NB4 (cell line): Measurements from ENCODE around the gene MICOS13.

Source experiments
- DNase-seq: peaks from one replicate; pipeline ENCODE4 v3.0.0; 2010; ENCODE audit warnings: low read depth
- H3K4me3 ChIP-seq: one replicate; pipeline ENCODE4 v1.5.1; 2011; ENCODE audit warnings: mild to moderate bottlenecking, low read depth, low read length, moderate library complexity
- CTCF ChIP-seq: IDR thresholded peaks from one replicate; pipeline ENCODE4 v1.5.1; 2012; ENCODE audit warnings: low read depth, low read length
- MAX ChIP-seq: IDR thresholded peaks from 2 replicates; pipeline ENCODE4 v1.6.1; 2011; ENCODE audit warnings: low read depth, low read length
- MYC ChIP-seq: IDR thresholded peaks from 2 replicates; pipeline ENCODE4 v1.6.1; 2011; ENCODE audit warnings: low read depth, low read length
- POLR2A ChIP-seq: IDR thresholded peaks from 2 replicates; pipeline ENCODE4 v1.6.1; 2011; ENCODE audit warnings: mild to moderate bottlenecking; ENCODE audit not compliant: insufficient read length; ENCODE audit errors: extremely low read depth

MICOS13 gene

GRCh38 chr19:5671600-5671999, 8.7 kb downstream of the MICOS13 start:
- DNase-seq: no peak
- TF ChIP-seq CTCF: no peak
- no peak for TF ChIP-seq POLR2A
- no peak overlapping the region for H3K4me3 ChIP-seq

GRCh38 chr19:5669212-5669611, 11.1 kb downstream of the MICOS13 start:
- no peak overlapping the region for H3K4me3 ChIP-seq

GRCh38 chr19:5667751-5668271, 12.5 kb downstream of the MICOS13 start:
- TF ChIP-seq MAX (no peak), POLR2A (no peak), CTCF (no peak), MYC (no peak)
- H3K4me3 ChIP-seq: no peak overlapping the region
- no peak for DNase-seq

More at GRCh38 chr19:5669212-5669611, 11.1 kb downstream of the MICOS13 start:
- no peak for DNase-seq
- TF ChIP-seq MYC: no peak
- no peak for TF ChIP-seq CTCF
- TF ChIP-seq MAX: no peak
- no peak for TF ChIP-seq POLR2A

- TF ChIP-seq MYC (no peak), POLR2A (no peak), MAX (no peak), CTCF (no peak)
- DNase-seq: no peak
- no peak overlapping the region for H3K4me3 ChIP-seq
Observed at GRCh38 chr19:5666921-5667610, 13.2 kb downstream of the MICOS13 start.

- TF ChIP-seq MAX (no peak), MYC (no peak), CTCF (no peak), POLR2A (no peak)
- DNase-seq: no peak
- no peak overlapping the region for H3K4me3 ChIP-seq
Observed at GRCh38 chr19:5665781-5666513, 14.4 kb downstream of the MICOS13 start.
